Fibroblast of skin of right biceps (primary cell): Measurements from ENCODE around the gene GALNT11.

Source experiments
- DNase-seq: peaks from one replicate; pipeline ENCODE4 v3.0.0-alpha.2; 2013

GALNT11 gene

DNA sequence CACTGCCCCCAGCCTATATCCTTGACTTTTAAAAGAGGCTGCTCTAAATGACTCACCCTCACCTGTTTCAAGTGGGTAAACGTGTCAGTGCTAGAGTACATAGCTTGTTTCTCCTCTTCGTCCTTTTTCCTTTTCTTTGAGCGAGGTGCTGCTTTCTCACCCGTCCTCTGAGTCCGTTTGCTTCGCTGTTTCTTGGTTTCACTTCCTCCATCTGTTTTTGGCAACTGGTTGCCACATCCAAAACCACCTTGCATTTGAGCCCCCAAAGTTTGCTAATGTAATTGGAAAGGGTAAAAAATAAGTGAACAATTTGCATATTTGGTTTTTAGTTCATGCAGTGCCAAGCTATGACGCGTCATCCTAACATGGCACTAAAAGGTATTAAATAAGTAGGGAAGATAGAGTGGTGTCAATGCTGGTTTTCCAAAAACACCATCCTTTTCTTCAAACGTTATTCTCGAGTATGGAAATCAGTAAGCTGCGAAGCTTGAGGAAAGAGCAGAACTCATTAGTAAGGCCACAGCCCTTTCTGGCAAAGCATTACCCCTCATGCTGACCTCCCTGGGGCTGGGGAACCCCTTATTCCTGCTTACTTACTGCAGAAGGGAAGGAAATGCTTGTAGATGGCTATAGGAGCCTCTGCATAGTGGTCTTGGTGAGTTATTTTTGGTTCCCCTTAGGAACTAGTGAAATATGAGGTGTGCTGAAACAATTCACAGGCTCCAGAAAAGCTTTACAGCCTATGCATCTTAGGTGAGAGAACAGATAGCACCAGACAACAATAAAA, 133.5 kb downstream of the GALNT11 start:
- no peak for DNase-seq

DNA sequence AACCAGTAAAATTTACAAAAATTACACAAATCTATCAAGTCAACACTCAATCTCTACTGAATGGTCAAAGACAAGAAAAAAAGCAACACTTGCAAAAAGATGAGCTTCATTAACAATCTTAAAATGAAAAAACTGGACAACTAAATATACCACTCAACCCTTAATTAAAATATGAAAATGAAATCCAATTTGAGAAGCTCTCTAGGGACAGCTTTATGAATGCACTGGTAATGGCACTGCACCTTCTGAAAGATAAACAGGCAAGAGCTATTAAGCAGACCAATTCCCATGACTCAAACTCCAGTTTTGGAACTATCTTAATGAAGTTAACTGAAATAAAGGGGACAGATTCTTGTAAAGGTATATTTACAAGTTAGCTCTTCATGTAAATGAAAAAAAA, 135.7 kb downstream of the GALNT11 start:
- DNase-seq, result no peak

DNA sequence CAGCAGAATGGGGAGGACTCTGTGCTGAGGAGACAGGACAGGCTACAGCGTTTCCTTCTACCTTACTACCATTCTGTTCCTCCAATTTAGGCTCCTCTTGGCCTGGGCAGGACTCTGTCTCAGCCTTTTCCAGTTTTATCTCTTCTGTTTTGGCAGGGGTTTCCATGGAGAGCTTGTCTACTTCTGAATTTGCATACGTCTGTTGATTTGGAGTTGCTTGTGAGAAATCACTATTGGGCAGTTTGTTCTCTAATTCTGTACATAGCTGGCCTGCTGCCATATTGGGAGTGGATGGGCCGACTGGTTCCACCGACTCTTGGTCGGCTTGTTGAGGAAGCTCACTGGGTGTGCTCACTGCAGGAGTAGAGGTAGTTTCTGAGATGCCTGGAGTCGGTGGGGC, 136.8 kb downstream of the GALNT11 start:
- no peak for DNase-seq
